ENCODE measurements around the gene GALNT2. TPM values are rescaled to one million over a fixed set of nuclear protein-coding genes. Genes with fewer than 3 reads are reported as not detected.

Gene GALNT2
- total RNA-seq: 10 to 100 TPM; 28.1 to 70.6 (median 41.3) TPM

DNA sequence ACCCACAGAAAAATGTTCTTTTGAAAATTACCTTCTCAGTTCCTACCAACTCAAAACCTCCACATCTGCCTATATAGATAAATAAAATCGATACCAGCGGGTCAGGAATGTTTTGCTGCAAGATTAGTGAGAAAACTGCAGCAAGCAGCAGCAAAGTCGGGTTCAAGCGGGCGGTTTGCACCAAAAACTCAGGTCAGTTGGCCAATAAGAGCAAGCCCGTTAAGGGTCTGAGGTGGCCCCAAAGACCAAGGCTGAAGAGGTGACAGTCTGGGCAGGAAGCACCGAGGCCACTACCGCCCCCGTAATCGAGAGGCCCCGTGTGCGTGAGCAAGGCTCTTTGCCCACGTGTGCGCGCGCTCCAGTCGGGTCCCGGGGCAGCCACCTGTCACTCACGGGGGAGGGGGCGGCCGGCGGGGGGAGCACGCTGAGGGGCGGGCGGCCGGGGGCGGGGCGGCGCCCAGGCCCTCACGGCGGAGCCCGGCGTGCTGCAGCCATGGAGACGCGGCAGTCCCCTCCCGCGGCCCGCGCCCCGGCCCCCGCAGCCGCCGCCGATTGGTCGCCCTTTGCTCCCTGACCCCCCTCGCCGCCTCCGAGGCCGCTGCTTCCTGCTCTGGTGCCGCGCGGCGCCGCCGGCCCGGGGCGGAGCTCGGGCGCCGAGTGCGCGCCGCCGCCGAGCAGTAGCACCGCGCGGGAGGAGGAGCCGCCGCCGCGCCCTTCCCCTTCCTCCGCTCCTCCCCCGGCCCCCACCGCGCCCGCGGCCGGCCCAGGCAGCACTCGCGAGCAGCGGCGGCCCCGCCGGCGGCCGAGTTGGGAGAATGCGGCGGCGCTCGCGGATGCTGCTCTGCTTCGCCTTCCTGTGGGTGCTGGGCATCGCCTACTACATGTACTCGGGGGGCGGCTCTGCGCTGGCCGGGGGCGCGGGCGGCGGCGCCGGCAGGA is at the start of gene GALNT2:
GALNT2 (plus strand) TSS at position 773 of the 939 bp plus-strand sequence; CDS start at position 816, 43 bp downstream.
- WGBS, 10 experiments: 0 to 31% (median 0%) methylated on average over 2 to 31 of the region's 104 CpGs; no CpG with 5 or more reads in 3 of the 10 experiments
- peak; percentile 84 to 91 (median 89) for ATAC-seq (replicated peaks in 6 of 8)
- in situ Hi-C loops (cut with MboI; ENCODE audit: low pct_unique_long_range_greater_than_20kb in 2 of 9, low sequenced_read_pairs in 9 of 9, unreplicated experiment in 9 of 9): no loop called here
- Histone ChIP-seq H3K4me3 (peak within 1 kb of the TSS; percentile 59 to 91 (median 76)), H3K27ac (peak within 1 kb of the TSS; percentile 54 to 82), H3K4me1 (replicated peaks in 1 of 2) (peaks cover 10 to 19% of the 10 kb centered on the region in 2 donors)

DNA sequence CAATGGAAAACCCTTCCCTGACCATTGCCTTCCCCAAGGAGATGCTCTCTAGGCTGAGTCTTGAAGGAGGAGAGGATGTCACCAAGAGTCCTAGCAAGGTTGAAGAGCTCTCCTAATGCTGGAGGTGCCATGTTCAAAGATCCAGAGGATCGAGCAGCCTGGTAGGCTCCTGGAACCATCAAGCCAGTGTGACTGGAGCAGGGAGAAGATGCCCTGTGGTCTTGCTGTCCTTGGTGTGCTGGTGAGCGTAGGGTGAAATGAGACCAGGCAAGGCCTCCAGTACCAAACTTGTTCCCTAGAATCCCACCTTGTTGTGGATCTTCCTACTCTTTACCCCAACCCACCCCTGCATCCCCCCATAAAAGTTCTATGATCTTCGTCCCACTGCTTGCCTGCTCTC is 46.6 kb upstream of the GALNT2 start:
- H3K27ac ChIP-seq: no peak overlapping the region
- no peak overlapping the region for H3K4me3 ChIP-seq
- WGBS, 10 experiments: 0 to 88% (median 69%) methylated on average over 1 to 3 of the region's 3 CpGs; no CpG with 5 or more reads in 4 of the 10 experiments
- in situ Hi-C loops (cut with MboI; ENCODE audit: low pct_unique_long_range_greater_than_20kb in 2 of 9, low sequenced_read_pairs in 9 of 9, unreplicated experiment in 9 of 9): no loop called here
- ATAC-seq (replicated peaks in 6 of 8): no peak
- no peaks in the 10 kb centered on the region for H3K4me1 ChIP-seq (replicated peaks in 1 of 2)

DNA sequence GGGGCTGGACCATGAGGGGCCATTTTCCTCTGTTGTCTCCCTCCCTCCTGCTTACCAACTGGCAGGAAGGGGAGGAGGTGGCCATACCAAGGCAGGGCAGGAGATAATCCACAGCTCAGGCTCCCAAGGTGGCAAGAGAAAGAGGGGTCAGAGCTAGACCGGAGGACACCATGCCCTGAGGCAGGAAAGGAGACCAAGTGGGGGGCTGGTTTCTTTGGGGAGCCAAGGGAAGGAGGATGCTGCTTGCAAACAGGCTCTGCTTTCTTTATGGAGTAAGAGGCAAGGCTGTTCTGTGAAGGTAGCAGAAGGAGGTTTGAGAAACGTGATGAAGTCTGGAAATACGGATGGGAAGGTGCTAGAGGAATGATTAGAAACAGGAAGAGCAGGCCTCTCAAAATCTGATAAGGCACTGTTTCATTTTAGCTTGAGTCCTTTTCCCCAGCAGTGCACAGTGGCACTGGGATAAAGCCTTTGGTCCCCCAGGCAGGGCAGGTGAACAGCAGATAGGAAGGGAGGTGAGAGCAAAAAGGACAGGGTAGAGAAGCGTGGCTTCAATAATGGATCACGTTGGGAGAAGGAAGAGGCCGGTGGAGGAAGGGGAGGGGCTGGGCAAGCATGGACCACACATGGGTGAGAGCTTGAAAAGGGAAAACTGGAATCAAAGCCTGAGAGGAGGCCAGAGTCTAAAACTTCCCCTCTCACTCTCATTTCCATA is 44.2 kb upstream of the GALNT2 start:
- H3K4me3 ChIP-seq: no peak overlapping the region

DNA sequence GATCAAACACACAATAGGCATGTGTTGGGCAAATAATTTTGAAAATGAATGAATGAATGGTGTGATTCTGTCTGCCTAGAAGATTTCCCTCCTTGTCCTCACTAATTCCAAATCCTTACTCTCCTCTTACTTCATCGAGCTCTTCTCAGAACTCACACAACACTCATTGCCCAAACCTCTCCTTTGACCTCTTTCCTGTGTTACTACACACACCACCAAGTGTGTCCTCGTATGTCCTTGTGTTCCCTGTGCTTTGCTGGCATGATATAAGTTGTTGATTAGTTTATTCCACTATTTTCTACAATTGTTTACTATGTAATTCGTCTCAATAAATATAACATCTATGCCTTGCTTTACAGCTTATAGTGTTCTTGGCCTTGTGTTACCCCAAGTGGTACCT is 41.4 kb upstream of the GALNT2 start:
- Histone ChIP-seq H3K27ac (no peak overlapping the region), H3K4me1 (replicated peaks in 1 of 2) (no peaks in the 10 kb centered on the region), H3K4me3 (no peak overlapping the region)
- WGBS, 10 experiments: 0 to 80% (median 53%) methylated on average over 1 to 3 of the region's 3 CpGs
- in situ Hi-C loops (cut with MboI; ENCODE audit: low pct_unique_long_range_greater_than_20kb in 2 of 9, low sequenced_read_pairs in 9 of 9, unreplicated experiment in 9 of 9): no loop called here
- ATAC-seq (replicated peaks in 6 of 8): no peak

More for the DNA sequence above, 44.2 kb upstream of the GALNT2 start:
- 0 to 85% (median 68%) methylated on average over 2 to 6 of the region's 6 CpGs; no CpG with 5 or more reads in 1 of the 10 experiments for WGBS, 10 experiments
- Histone ChIP-seq H3K27ac (no peak overlapping the region), H3K4me1 (replicated peaks in 1 of 2) (no peaks in the 10 kb centered on the region)
- no peak for ATAC-seq (replicated peaks in 6 of 8)
- in situ Hi-C loops (cut with MboI; ENCODE audit: low pct_unique_long_range_greater_than_20kb in 2 of 9, low sequenced_read_pairs in 9 of 9, unreplicated experiment in 9 of 9): no loop called here

DNA sequence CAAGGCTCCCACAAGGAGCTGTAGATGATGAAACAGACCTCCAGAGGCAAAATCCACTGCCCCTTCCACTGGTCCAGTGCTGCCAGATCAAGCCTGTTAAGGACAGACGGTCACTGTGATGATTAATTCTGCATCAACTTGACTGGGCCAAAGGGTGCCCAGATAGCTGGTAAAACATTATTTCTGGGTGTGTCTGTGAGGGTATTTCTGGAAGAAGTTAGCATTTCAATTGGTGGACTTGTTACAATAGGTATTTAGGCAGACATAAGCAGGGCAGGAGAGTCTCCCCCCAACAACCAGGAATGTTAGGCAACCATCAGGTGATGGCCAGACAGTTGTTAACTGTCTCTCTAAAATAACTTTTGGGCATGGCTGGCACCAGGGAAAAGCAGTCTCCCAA is 40.9 kb upstream of the GALNT2 start:
- ATAC-seq (replicated peaks in 6 of 8): no peak
- no peak overlapping the region for H3K27ac ChIP-seq
- H3K4me3 ChIP-seq: no peak overlapping the region
- WGBS, 10 experiments: 0 to 100% (median 76%) methylated on average over 1 of the region's 1 CpG; no CpG with 5 or more reads in 4 of the 10 experiments
- in situ Hi-C loops (cut with MboI; ENCODE audit: low pct_unique_long_range_greater_than_20kb in 2 of 9, low sequenced_read_pairs in 9 of 9, unreplicated experiment in 9 of 9): no loop called here
- no peaks in the 10 kb centered on the region for H3K4me1 ChIP-seq (replicated peaks in 1 of 2)

DNA sequence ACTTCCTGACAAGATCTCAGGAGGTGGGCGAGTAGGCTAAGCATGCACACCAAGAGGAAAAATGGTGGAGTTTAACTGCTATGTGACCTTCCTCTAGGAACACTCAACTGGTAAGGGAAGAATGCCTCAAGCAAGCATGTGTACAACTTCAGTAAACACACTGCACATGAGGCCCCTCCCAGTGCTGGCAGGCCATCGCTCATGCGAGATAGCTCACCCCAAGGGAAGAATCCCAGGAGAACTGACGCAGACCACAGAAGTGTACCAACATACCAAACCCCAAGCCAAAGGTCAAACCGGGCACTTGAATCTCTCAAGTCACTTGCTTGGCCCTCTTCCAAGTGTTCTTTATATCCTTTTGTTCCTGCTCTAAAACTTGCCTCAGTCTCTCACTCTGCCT is 40.5 kb upstream of the GALNT2 start:
- in situ Hi-C loops (cut with MboI; ENCODE audit: low pct_unique_long_range_greater_than_20kb in 2 of 9, low sequenced_read_pairs in 9 of 9, unreplicated experiment in 9 of 9): no loop called here
- Histone ChIP-seq H3K4me3 (no peak overlapping the region), H3K27ac (no peak overlapping the region), H3K4me1 (replicated peaks in 1 of 2) (no peaks in the 10 kb centered on the region)
- WGBS, 10 experiments: 40 to 98% (median 84%) methylated on average over 1 to 5 of the region's 5 CpGs; no CpG with 5 or more reads in 4 of the 10 experiments
- ATAC-seq (replicated peaks in 6 of 8): no peak

DNA sequence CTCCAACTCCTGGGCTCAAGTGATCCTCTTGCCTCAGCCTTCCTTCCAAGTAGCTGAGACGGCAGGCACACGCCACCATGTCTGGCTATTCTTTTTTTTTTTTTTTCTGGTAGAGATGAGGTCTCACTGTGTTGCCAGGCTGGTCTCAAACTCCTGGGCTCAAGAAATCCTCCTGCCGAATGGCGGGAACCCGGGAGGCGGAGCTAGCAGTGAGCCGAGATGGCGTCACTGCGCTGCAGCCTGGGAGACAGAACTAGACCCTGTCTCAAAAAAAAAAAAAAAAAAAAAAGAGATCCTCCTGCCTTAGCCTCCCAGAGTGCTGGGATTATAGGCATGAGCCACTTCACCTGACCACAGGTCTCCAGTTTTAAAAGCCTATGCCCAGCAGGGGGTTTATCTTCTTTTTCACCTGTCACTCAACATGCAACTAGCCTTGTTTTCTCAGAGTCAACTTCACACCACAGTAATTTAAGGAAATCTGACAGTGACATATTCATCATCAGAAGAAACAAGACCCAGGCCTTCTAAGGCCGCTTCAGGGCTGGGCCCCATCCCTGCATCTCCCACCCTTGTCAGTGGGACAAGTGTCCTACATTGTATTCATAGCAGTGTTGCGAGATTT is 38.3 kb upstream of the GALNT2 start:
- Histone ChIP-seq H3K4me1 (replicated peaks in 1 of 2) (no peaks in the 10 kb centered on the region), H3K27ac (no peak overlapping the region), H3K4me3 (no peak overlapping the region)
- WGBS, 10 experiments: 70 to 97% (median 87%) methylated on average over 2 to 11 of the region's 11 CpGs; no CpG with 5 or more reads in 4 of the 10 experiments
- in situ Hi-C loops (cut with MboI; ENCODE audit: low pct_unique_long_range_greater_than_20kb in 2 of 9, low sequenced_read_pairs in 9 of 9, unreplicated experiment in 9 of 9): no loop called here
- no peak for ATAC-seq (replicated peaks in 6 of 8)

DNA sequence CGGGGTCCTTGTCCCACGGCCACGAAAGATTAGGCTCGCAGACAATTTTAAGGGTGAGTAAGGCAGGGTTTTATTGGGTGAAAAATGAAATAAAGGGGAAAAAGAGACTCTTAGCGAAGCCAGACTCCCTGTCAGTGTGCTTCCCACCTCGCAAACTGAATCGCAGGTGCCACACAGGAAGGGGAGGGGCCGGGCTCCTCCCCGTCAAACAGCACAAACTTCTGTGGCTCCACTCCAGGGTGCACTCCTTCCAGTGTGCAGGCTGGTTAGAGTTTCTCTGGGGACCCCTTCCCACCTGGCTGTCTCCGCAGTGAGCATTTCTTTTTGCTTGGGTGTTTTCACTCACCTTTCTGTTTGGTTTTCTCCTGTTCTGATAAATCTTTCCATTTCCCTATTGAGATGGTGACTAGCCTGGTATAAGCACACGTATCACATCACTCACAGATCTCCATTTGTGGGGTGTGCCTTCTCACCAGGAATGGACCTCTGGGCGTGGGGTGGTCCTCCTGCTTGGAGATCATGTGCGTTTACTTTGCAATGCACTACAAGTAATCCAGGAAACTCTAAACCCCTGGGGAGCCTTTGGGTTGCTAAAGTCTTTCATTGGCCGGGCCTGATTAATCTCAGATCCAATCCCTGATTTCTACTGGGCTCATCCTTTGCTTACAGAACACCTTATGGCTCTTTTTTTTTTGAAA is 37.6 kb upstream of the GALNT2 start:
- WGBS, 10 experiments: 26 to 100% (median 76%) methylated on average over 1 to 12 of the region's 14 CpGs; no CpG with 5 or more reads in 1 of the 10 experiments
- no peak overlapping the region for H3K4me3 ChIP-seq
- H3K27ac ChIP-seq: no peak overlapping the region
- in situ Hi-C loops (cut with MboI; ENCODE audit: low pct_unique_long_range_greater_than_20kb in 2 of 9, low sequenced_read_pairs in 9 of 9, unreplicated experiment in 9 of 9): no loop called here
- peak in 2 of 8 experiments; percentile 79 to 81 for ATAC-seq (replicated peaks in 6 of 8)
- no peaks in the 10 kb centered on the region for H3K4me1 ChIP-seq (replicated peaks in 1 of 2)

DNA sequence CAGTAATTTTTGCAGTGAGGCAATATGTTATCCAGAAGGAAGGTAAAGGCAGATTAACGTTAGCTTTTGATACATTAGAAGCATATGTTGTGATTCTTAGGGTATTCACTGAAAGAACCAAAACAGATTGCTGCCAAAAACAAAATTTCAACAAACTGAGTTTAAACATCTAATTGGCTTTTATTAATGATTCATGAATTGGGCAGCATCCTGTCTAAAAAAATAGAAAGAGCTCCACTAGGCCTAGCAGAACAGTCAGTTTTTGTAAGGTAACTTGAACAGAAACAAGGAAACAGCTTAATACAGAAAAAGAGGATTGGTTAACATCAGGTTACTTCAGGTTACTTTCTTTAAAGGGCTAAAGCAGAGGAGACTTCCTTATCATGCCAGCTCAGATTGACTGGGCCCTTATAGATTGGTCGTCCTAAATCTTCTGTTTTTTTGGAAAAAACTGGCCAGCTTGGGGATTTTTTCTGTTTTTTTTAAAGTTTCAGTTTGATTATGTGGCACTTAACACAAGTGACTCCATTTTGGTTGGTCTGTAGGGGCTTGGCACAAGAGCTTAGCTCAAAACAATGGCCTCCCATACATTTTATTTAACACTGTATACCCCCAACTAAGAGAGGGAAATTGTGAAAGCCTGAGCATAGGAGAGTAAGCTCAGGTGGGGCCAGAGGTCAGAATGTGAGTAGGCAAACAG is 36.8 kb upstream of the GALNT2 start:
- H3K27ac ChIP-seq: no peak overlapping the region
- no peak for ATAC-seq (replicated peaks in 6 of 8)
- in situ Hi-C loops (cut with MboI; ENCODE audit: low pct_unique_long_range_greater_than_20kb in 2 of 9, low sequenced_read_pairs in 9 of 9, unreplicated experiment in 9 of 9): no loop called here
- 0 to 100% (median 68%) methylated on average over 1 to 2 of the region's 2 CpGs; no CpG with 5 or more reads in 1 of the 10 experiments for WGBS, 10 experiments
- H3K4me3 ChIP-seq: no peak overlapping the region
- H3K4me1 ChIP-seq (replicated peaks in 1 of 2): no peaks in the 10 kb centered on the region

DNA sequence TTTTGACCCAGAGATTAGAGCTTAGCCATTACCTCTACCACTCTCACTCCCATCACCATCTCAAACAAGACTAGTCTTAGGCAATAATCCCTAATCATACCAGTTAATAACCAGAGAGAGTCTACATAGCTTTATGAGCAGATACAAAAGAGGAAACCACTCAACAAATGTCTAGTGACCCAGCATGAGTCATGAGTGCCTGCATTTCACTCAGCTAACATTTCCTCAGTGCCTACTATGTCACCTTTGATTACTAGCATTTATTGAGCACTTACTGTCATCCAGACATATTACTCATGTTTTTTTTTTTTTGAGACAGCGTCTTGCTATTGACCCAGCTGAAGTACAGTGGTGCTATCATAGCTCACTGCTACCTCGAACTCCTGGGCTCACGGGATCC is 35.9 kb upstream of the GALNT2 start:
- H3K27ac ChIP-seq: no peak overlapping the region
- WGBS, 10 experiments: 46 to 100% (median 77%) methylated on average over 1 to 3 of the region's 3 CpGs; no CpG with 5 or more reads in 3 of the 10 experiments
- in situ Hi-C loops (cut with MboI; ENCODE audit: low pct_unique_long_range_greater_than_20kb in 2 of 9, low sequenced_read_pairs in 9 of 9, unreplicated experiment in 9 of 9): no loop called here
- no peaks in the 10 kb centered on the region for H3K4me1 ChIP-seq (replicated peaks in 1 of 2)
- ATAC-seq (replicated peaks in 6 of 8): no peak
- H3K4me3 ChIP-seq: no peak overlapping the region

DNA sequence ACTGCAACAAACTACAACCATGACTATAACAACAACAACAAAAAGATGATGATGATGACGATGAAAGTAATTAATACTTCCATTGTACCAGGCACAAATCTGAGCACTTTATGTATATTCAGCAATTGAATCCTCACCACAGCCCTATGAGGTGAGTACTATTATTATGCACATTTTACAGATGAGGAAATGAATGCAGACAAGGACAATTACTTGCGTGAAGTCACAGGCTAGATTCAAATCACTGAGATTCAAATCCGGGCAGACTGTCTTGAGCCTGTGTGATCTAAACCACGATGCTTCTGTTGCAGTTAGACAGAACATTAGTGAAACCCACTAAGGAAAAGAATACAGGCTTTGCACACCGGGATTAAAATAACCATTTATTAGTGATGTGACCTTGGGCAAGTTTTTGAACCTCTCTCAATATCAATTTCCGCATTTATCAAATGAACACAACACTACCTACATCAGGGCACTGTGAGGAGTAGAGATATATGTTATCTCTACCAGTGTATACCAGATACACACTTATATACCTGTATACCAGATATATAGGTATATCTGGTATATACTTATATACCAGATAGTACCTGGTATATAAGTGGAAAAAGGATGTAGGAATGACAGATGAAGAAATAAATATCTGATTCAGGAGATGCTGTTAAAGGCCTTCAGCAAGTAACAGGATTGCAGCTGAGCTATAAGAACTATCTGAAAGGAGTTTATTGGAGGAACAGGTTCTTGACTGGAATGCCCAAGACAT is 34.3 kb upstream of the GALNT2 start:
- ATAC-seq (replicated peaks in 6 of 8): peak in 5 of 8 experiments; percentile 29 to 66 (median 52)
- WGBS, 10 experiments: 57 to 100% (median 79%) methylated on average over 1 to 6 of the region's 6 CpGs; no CpG with 5 or more reads in 1 of the 10 experiments
- Histone ChIP-seq H3K27ac (no peak overlapping the region), H3K4me3 (no peak overlapping the region), H3K4me1 (replicated peaks in 1 of 2) (no peaks in the 10 kb centered on the region)
- in situ Hi-C loops (cut with MboI; ENCODE audit: low pct_unique_long_range_greater_than_20kb in 2 of 9, low sequenced_read_pairs in 9 of 9, unreplicated experiment in 9 of 9): no loop called here
